HEK293T (cell line): ENCODE data around the gene CCR5AS.

Experiments
- ARNT ChIP-seq: fragments of 450-650 bp; IDR thresholded peaks from 2 replicates; pipeline ENCODE4 v1.6.1; 2017; ENCODE audit warnings: mild to moderate bottlenecking
- ELF4 ChIP-seq: fragments of 450-650 bp; IDR thresholded peaks from 2 replicates; pipeline ENCODE4 v1.6.1; 2017; ENCODE audit warnings: antibody characterized with exemption
- FOXM1 ChIP-seq: fragments of 450-650 bp; IDR thresholded peaks from 2 replicates; pipeline ENCODE4 v1.6.1; 2017; ENCODE audit warnings: mild to moderate bottlenecking, borderline replicate concordance
- L3MBTL2 ChIP-seq: fragments of 450-650 bp; conservative IDR thresholded peaks from 2 replicates; pipeline ENCODE4 v1.6.1; 2016; ENCODE audit warnings: mild to moderate bottlenecking
- SP1 ChIP-seq: fragments of 450-650 bp; IDR thresholded peaks from 2 replicates; pipeline ENCODE4 v1.6.1; 2017

DNA sequence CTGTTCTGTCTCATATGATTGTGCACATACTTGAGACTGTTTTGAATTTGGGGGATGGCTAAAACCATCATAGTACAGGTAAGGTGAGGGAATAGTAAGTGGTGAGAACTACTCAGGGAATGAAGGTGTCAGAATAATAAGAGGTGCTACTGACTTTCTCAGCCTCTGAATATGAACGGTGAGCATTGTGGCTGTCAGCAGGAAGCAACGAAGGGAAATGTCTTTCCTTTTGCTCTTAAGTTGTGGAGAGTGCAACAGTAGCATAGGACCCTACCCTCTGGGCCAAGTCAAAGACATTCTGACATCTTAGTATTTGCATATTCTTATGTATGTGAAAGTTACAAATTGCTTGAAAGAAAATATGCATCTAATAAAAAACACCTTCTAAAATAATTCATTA is 31.1 kb downstream of the CCR5AS start:
- TF ChIP-seq ELF4 (no peak), SP1 (no peak), FOXM1 (no peak), ARNT (no peak), L3MBTL2 (no peak)
